BE2C (cell line): Measurements from ENCODE around the gene BMPER.
A peak's percentile ranks its signal among the peaks of the same experiment; 100 is the strongest.

Experiments
- DNase-seq: peaks from one replicate; pipeline ENCODE4 v3.0.0-alpha.2; 2020
- H3K27me3 ChIP-seq: fragments of 250-450 bp; sonication (Bioruptor Pico); 2 replicates; pipeline ENCODE4 v1.5.1; 2020; ENCODE audit warnings: mild to moderate bottlenecking
- H3K36me3 ChIP-seq: fragments of 250-450 bp; sonication (Bioruptor Pico); 2 replicates; pipeline ENCODE4 v1.5.1; 2020; ENCODE audit warnings: mild to moderate bottlenecking
- H3K4me1 ChIP-seq: fragments of 250-450 bp; sonication (Bioruptor Pico); 2 replicates; pipeline ENCODE4 v1.5.1; 2020
- H3K4me3 ChIP-seq: 2 replicates; pipeline ENCODE4 v1.5.1; 2011; ENCODE audit warnings: low read depth, low read length
- H3K9me3 ChIP-seq: fragments of 250-450 bp; sonication (Bioruptor Pico); 2 replicates; pipeline ENCODE4 v1.5.1; 2020
- CTCF ChIP-seq: IDR thresholded peaks from 2 replicates; pipeline ENCODE4 v1.5.1; 2012; ENCODE audit warnings: mild to moderate bottlenecking, low read depth, low read length

Gene BMPER

GRCh38 chr7:34130558-34131295 lies 225.4 kb downstream of the BMPER start:
- Histone ChIP-seq H3K36me3 (no peaks in the 10 kb centered on the region), H3K27me3 (no peaks in the 10 kb centered on the region), H3K4me1 (no peaks in the 10 kb centered on the region), H3K4me3 (no peak overlapping the region), H3K9me3 (no peaks in the 10 kb centered on the region)
- TF ChIP-seq CTCF = no peak
- no peak for DNase-seq

GRCh38 chr7:34131371-34131770 lies 226.0 kb downstream of the BMPER start:
- no peak for TF ChIP-seq CTCF
- H3K4me1 ChIP-seq = no peaks in the 10 kb centered on the region
- no peaks in the 10 kb centered on the region for H3K9me3 ChIP-seq
- no peaks in the 10 kb centered on the region for H3K27me3 ChIP-seq
- no peaks in the 10 kb centered on the region for H3K36me3 ChIP-seq
- no peak overlapping the region for H3K4me3 ChIP-seq
- no peak for DNase-seq

GRCh38 chr7:34133356-34133982 lies 228.1 kb downstream of the BMPER start:
- no peak for DNase-seq
- TF ChIP-seq CTCF = no peak
- no peaks in the 10 kb centered on the region for H3K4me1 ChIP-seq
- no peaks in the 10 kb centered on the region for H3K9me3 ChIP-seq
- H3K4me3 ChIP-seq = no peak overlapping the region
- no peaks in the 10 kb centered on the region for H3K27me3 ChIP-seq
- no peaks in the 10 kb centered on the region for H3K36me3 ChIP-seq

GRCh38 chr7:34133983-34134782 lies 228.8 kb downstream of the BMPER start:
- DNase-seq = peak; percentile 67
- Histone ChIP-seq H3K27me3 (no peaks in the 10 kb centered on the region), H3K4me3 (no peak overlapping the region), H3K4me1 (no peaks in the 10 kb centered on the region), H3K36me3 (no peaks in the 10 kb centered on the region), H3K9me3 (no peaks in the 10 kb centered on the region)
- peak; percentile 62 for TF ChIP-seq CTCF

GRCh38 chr7:34135924-34136323 lies 230.6 kb downstream of the BMPER start:
- no peak for DNase-seq
- TF ChIP-seq CTCF = no peak
- no peaks in the 10 kb centered on the region for H3K27me3 ChIP-seq
- H3K4me3 ChIP-seq = no peak overlapping the region
- no peaks in the 10 kb centered on the region for H3K4me1 ChIP-seq
- H3K9me3 ChIP-seq = no peaks in the 10 kb centered on the region
- H3K36me3 ChIP-seq = no peaks in the 10 kb centered on the region

GRCh38 chr7:34136698-34137097 lies 231.4 kb downstream of the BMPER start:
- no peaks in the 10 kb centered on the region for H3K36me3 ChIP-seq

More at GRCh38 chr7:34136698-34137097, 231.4 kb downstream of the BMPER start:
- Histone ChIP-seq H3K9me3 (no peaks in the 10 kb centered on the region), H3K4me3 (no peak overlapping the region), H3K4me1 (no peaks in the 10 kb centered on the region), H3K27me3 (no peaks in the 10 kb centered on the region)
- TF ChIP-seq CTCF = no peak
- DNase-seq = no peak
